ENCODE data around the gene KRTAP2-1.
"Not testable (repeated sequence)": the region's sequence is repeated elsewhere in the genome, so short reads cannot be mapped to it uniquely, and the experiment has no call there.

- not testable (repeated sequence) for TF ChIP-seq CTCF (IDR thresholded peaks at IDR 0.05; ENCODE audit: low read length); EZH2 (optimal IDR thresholded peaks at IDR 0.05; ENCODE audit: low read depth, low read length); EZH2phosphoT487 (IDR thresholded peaks at IDR 0.05; ENCODE audit: low read length)
These were observed 37.2 kb upstream of the KRTAP2-1 start, which contains the start of gene KRTAP4-7 for GRCh38 chr17:41084100-41084856.
